GM03348 (cell line): ENCODE results near the gene ARPC1A.
"Not testable (repeated sequence)": the region's sequence is repeated elsewhere in the genome, so short reads cannot be mapped to it uniquely, and the experiment has no call there.

Experiments used
- DNase-seq: peaks from one replicate; pipeline ENCODE4 v3.0.0; 2012; ENCODE audit warnings: low spot score

The ARPC1A gene

DNA sequence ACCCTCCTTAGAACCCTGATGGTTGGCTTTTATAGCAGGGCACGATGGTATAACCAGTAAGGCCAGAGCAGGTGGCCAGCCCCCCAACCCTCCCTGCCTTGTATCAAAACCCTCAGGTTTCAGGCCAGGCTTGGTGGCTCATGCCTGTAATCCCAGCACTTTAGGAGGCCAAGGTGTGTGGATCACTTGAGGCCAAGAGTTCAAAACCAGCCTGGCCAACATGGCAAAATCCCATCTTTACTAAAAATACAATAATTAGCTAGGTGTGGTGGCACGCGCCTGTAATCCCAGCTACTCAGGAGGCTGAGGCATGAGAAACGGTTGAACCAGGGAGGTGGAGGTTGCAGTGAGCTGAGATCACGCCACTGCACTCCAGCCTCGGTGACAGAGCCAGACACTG lies 3.0 kb upstream of the ARPC1A start:
- DNase-seq: not testable (repeated sequence)

DNA sequence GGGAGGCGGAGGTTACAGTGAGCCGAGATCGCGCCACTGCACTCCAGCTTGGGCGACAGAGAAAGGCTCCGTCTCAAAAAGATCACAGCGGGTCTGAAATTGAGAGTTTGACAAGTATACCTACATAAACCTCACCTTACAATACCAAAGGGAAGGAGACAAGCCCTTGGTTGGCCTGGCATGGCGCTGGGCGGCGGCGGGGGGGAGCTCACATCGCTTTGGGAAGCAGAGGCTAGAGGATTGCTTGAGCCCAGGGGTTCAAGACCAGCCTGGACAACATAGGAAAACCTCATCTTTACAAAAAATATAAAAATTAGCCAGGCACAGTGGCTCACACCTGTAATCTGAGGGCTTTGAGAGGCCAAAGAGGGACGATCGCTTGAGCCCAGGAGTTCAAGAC lies 1.1 kb upstream of the ARPC1A start:
- no peak for DNase-seq

DNA sequence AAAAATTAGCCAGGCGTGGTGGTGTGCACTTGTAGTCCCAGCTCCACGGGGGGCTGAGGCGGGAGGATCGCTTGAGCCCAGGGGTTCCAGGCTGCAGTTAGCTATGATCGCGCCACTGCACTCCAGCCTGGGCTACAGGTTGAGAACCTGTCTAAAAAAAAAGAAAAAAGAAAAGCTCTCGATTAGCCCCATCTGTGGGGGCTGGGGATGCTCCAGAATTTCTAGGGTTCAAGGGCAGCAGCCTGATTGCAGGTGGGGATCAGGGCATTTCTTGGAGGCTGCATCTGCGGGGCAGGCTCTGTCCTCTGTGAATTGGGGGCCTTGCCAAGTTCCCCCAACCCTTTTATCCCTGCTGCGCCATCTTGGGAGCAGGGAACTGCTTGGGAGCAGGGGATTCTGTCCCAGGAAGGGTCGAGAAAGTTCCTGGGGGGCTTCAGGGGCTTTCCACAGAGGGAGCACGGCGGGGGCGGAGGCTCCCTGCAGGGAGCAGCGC lies 651 bp upstream of the ARPC1A start:
- DNase-seq: no peak

DNA sequence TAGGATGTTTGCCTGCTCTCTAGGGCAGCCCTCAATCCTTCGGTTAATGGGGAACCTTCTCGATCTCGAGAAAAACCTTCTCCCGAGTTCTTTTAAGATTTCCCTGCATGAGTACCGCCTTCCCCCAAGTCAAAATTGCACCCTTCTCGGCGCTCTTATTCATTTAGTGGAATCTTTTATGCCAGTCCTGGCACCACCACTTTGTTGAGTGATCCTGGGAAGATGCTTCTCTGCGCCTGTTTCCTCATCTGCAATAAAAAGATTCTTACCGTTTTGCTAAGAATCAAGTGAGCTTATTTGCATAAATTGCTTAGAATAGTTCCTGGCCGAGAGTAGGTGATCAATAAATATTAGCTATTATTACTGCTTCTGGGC lies 697 bp downstream of the ARPC1A start:
- no peak for DNase-seq

DNA sequence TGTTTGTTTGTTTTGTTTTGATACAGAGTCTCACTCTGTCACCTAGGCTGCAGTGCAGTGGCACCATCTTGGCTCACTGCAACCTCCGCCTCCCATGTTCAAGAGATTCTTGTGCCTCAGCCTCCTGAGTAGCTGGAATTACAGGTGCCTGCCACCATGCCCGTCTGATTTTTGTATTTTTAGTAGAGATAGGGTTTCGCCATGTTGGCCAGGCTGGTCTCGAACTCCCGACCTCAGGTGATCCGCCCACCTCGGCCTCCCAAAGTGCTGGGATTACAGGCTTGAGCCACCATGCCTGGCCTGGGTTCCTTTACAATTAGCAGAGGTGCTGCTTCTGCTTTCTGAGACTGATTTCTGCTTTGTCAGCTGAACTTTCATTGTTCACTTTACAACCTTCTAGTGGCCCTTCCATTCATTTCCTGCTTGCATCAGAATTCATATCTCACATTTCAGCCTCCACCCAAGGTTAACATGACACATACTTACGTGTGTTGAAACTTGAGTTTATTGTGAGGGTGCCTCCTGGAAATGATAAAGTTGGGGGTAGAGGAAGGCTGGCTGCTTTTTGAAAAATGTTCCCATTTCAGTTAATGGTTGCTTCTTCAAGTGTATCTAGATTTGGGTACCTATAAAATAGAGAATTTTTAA lies 4.7 kb downstream of the ARPC1A start:
- peak; percentile 81 for DNase-seq

DNA sequence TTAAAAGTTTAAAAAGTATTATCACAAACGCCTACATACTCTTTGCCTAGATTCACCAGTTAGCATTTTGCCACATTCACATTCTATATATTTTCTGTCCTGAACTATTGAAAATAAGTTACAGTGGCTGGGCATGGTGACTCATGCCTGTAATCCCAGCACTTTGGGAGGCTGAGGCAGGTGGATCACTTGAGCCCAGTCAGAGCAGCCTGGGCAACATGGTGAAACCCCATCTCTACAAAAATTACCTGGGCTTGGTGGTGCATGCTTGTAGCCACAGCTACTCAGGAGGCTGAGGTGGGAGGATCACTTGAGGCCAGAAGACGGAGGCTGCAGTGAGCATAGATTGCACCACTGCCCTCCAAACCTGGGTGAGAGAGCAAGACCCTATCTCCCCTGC lies 5.3 kb downstream of the ARPC1A start:
- DNase-seq: no peak

DNA sequence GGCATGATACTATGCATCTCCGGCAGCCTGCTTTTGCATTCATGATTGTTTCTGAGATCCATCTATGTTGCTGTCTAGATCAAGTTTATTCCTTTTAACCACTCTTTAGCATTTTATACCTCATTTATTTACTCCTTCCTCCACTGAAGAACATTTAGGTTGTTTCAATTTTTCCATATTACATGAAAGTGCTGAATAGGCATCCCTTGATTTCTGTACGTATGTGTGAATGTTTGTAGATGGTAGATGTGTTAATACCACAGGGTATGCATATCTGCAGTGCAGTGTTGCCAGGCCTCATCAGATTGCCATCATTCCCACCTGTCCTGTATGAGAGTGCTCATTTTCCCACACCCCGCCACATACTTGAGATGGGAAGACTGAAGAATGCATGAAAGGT lies 13.9 kb downstream of the ARPC1A start:
- no peak for DNase-seq

DNA sequence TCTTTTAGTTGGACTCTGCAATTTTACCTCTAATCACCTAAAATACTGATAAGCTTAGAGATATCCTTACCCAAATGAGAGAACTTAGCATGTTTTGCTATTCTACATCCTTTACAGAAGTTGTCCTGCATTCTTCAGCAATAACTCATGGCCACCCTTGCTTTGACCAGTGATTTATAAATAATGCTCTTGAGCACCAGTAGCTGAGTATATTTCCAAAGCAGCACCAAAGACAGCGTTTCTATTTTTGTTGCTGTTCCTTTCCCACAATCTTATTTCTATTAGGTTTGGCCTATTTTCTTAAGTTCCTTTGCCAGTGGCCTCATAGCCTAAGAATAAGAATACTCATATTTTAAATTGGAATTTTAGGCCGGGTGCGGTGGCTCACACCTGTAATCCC lies 15.0 kb downstream of the ARPC1A start:
- no peak for DNase-seq

DNA sequence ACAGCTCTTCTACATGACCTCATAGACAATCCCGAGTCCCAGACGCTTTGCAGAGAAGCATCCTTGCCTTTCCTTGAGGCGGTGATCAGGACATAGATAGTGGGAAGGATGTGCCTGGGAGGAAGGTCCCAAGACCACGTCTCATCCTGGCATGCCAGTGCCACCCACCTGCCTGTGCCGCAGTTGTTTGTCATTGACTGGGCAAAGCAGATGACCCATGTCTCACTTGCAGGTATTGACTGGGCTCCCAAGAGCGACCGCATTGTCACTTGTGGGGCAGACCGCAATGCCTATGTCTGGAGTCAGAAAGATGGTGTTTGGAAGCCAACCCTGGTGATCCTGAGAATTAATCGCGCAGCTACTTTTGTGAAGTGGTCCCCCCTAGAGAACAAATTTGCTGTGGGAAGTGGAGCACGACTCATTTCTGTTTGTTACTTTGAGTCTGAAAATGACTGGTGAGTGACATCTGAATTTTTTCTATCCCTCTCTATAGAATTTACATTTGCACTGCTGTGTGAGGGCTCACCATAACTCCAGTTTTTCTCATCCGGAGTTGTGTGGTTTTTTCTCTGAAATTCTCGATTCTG lies 18.5 kb downstream of the ARPC1A start:
- DNase-seq: no peak

DNA sequence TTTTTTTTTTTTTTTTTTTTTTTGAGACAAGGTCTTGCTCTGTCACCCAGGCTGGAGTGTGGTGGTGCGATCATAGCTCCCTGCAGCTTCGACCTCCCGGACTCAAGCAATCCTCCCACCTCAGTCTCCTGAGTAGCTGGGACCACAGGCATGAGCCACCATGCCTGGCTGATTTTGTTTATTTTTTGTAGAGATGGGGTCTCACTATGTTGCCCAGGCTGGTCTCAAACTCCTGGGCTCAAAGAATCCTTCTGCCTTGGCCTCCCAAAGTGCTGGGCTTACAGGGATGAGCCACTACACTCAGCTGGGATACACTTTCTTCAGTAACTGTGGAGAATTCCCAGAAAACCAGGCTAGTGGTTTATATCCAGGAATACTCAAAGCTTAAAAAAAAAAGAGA lies 24.9 kb downstream of the ARPC1A start:
- not testable (repeated sequence) for DNase-seq

DNA sequence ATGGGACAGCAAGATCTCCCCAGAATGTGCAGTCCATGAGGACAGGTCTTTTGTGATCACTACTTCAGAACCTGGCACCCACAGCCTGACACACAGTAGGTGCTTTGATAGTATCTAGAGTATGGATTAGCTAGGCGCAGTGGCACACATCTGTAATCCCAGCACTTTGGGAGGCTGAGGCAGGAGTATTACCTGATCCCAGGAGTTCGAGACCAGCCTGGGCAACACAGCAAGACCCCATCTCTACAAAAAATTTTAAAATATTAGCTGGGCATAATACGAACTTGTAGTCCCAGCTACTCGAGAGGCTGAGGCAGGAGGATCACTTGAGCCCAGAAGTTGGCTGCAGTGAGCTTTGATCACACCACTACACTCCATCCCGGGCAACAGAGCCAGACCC lies 26.5 kb downstream of the ARPC1A start:
- DNase-seq: no peak

DNA sequence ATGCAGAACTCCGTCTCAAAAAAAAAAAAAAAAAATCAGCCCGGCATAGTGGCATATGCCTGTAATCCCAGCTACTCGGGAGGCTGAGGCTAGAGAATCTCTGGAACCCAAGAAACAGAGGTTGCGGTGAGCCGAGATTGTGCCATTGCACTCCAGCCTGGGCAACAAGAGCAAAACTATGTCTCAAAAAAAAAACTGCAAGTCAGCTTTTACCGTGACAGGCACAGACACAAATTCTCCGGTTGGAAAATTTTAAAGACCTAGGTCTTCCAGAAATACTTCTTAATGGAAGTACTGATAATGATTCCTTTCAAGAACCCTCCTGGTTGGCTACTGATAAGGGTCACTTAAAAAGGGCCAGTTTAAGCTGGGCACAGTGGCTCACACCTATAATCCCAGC lies 29.4 kb downstream of the ARPC1A start:
- DNase-seq: no peak

DNA sequence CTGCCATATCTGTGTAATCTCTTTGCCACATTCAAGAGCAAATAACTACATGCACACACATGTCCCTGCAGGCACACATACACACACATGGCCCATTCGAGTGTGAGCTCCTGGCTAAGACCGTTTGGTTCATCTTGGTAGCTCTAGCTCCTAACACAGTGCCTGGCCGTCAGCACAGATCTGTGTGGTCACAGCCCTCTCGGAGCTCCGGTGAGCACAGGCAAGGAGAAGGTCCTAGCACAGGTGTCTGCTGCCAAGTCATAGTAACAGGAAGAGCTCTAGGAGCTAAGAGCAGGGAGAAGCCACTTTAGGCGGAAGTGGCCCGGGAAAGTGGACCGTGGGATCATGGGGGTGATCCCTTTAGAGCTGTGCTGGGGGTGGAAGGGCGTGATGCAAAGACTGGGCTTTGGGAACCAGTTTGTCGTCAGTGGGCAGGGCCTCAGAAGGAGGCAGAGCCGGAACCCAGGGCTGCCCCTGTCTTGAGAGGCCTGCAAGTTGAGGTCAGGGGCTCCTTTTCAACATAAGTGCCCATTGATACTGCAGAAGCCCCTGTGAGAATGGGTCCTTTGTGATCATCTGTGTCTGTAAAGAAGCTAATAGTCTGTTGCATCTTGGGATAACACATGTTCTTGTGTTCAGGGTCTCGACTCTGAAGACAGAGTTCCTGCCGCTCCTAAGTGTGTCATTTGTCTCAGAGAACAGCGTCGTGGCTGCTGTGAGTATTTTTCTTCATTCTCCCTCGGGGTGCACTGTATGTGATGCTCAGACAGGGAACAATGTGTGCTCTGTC lies 32.2 kb downstream of the ARPC1A start:
- no peak for DNase-seq

DNA sequence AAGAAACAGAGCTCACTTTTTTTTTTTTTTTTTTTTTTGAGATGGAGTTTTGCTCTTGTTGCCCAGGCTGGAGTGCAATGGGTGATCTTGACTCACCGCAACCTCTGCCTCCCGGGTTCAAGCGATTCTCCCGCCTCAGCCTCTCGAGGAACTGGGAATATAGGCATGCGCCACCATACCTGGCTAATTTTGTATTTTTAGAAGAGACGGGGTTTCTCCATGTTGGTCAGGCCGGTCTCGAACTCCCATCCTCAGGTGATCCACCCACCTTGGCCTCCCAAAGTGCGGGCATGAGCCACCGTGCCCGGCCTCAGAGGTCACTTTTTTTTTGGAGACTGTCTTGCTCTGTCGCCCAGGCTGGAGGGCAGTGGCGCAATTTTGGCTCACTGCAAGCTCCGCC lies 32.8 kb downstream of the ARPC1A start:
- not testable (repeated sequence) for DNase-seq

DNA sequence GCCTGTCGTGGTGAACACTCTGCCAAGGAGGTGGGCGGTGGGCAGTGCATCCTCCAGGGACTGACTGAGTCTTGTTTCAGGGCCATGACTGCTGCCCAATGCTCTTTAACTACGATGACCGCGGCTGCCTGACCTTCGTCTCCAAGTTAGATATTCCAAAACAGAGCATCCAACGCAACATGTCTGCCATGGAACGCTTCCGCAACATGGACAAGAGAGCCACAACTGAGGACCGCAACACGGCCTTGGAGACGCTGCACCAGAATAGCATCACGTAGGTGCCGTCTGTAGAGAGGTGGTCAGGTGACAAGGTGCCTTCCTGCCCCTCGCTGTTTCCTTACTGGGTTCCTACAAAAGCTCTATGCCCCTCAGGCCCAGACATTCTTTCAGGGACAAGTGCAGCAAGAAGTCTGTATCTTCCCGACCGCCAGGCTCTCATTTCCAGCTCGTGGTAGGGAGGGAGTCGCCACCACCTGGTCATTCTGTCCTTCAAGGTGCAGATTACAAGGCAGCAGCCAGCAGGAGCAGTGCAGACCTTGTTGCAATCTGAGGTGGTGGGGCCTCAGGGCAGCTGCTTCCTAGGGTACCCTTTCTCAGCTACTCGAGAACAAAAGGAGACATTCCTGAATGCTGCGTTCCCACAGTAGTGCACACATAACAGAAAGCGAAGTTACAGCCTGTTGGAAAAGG lies 33.9 kb downstream of the ARPC1A start:
- DNase-seq: no peak

DNA sequence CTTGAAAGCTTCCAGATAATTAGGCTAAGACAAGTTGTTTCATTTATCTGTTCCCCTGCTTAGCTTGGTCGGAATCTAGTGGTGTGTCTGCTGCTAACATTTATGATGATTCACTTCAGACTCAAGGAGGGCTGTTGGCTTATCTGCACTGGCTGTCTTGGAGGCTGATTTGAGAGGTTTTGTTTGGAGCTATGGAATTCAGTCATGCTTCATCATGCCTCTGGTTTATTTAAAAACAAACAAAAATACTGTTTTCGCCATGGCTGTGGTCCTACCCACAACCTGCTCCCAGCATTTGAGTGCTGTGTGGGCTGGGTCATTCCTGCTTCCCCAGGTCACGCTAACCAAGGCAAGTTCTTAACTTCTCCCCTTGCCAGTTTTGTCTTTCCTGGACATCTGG lies 37.1 kb downstream of the ARPC1A start:
- DNase-seq: peak; percentile 65

DNA sequence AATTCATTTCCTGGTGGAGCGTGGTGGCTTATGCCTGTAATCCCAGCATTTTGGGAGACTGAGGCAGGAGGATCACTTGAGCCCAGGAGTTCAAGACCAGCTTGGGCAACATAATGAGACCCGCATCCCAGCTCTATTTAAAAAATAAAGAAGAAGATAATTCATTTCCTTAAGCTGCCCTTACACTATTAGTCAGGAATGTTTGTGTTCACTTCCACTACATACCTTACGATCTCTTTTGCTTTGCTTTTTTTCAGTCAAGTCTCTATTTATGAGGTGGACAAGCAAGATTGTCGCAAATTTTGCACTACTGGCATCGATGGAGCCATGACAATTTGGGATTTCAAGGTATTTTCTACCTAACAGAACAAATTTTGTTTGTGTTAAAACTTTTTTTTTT lies 37.6 kb downstream of the ARPC1A start:
- no peak for DNase-seq

DNA sequence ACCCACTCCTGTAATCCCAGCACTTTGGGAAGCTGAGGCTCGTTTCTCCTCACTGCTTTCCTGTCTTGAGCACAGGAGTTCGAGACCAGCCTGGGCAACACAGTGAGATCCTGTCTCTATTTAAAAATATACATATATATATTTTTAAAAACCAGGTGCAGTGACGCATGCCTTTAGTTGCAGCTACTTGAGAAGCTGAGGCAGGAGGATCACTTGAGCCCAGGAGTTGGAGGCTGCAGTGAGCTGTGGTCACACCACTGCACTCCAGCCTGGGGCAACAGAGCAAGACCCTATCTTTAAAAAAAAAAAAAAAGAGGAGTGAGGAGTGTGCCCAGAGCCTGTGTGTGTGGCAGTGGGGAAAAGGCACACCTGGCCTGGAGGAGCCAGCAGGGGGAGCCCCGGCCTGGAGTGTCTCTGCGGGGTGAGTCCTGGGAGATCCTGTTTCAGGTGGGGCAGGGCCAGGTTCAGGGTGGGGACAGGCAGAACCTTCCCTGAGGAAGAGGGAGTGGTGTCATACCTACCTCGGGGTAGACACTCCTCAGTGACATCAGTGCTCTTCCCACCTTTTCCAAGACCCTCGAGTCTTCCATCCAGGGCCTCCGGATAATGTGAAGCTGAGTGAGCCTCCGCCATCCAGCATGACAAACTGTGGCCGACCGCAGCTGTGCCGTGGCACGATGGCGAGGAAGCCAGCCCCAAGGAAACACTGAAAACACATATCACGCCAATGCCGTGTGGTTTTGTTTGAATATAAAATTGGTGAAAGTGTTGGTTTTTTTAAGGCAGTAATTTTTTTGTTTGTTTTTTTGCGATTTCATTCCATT lies 39.8 kb downstream of the ARPC1A start:
- DNase-seq: peak; percentile 40

DNA sequence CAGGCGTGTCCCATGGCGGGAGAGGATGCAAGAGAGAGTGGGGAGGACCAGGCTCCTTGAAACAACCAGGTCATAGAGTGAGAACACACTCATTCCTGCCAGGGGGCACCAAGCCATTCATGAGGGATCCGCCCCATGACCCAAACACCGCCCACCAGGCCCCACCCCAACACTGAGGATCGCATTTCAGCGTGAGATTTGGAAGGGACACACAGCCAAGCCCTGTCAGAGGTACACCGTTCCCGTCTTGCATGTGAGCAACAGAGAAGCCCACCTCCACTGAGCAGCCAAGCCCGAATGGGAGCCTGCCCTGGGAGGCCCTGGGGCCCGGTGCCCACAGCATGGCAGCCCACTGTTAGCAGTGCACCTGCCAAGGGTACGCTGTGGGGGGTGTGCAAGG lies 40.9 kb downstream of the ARPC1A start:
- DNase-seq: no peak

DNA sequence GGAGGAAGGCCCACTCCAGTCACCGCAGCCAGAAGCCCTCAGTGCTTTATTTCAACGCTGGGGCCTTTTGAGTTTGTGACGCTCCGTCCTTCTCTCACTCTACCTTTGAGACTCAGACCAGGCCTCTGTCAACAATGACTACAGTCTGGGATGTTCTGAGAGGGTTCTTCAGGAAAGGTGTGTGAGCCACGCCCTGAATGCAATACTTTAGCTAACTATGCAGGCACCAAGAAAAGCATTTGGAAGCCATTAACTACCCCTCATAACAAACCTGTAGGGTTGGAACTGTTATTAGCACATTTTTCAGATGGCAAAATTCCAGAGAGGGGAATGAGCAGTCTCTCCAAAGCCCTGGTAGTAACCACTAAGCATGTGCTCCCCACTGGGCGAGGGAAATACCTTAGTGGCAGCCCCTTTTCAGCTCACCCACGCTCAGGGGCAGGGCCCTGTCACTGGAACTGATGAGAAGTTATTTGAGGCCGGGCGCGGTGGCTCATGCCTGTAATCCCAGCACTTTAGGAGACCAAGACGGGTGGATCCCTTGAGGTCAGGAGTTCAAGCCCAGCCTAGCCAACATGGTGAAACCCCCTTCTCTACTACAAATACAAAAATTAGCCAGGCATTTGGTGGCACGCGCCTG lies 43.2 kb downstream of the ARPC1A start:
- DNase-seq: no peak

DNA sequence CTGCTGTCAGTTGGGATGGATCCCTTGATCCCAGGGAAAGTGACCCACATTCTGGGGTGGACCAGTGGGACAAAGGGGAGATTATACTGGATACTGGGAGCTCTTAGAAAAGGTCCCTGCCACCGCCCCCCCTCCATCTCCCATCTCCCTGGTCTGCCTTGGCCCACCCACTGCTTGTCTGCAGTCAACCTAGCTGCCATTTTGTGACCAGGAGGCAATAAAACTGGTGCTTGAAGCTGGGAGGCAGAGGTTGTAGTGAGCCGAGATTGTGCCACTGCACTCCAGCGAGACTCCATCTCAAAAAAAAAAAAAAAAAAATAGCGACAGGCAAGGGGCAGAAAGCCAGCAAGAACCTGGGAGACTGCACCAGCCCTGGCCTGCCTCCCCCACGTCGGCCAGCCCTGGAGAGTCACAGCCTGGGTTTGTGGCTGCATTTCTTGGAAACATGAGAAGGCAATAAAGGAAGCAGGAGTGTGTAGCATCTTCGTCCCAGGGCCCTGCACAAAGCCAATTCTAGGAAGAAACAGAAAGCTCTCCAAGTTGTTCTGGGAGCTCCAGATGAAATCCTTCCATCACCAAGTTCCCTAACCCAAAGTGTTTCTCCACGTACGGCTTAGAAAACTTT lies 44.2 kb downstream of the ARPC1A start:
- peak; percentile 53 for DNase-seq
